Neutrophil (primary cell): ENCODE measurements around the gene TBX5.

Source experiments
- H3K27ac ChIP-seq: fragments of 200-600 bp; sonication (generic); 2 replicates; pipeline ENCODE4 v1.5.1; 2016; ENCODE audit warnings: mild to moderate bottlenecking, moderate library complexity
- H3K27me3 ChIP-seq: fragments of 200-600 bp; sonication (generic); 2 replicates; pipeline ENCODE4 v1.6.0; 2016; ENCODE audit warnings: mild to moderate bottlenecking
- H3K36me3 ChIP-seq: fragments of 200-600 bp; sonication (generic); 2 replicates; pipeline ENCODE4 v1.5.1; 2017
- H3K4me1 ChIP-seq, 2 experiments: fragments of 200-600 bp in 1 of 2; sonication (generic) in 1 of 2; 1 replicate in 1 of 2; 2 replicates in 1 of 2; pipeline versions ENCODE4 v1.5.1 to v1.6.1; 2013 to 2016; ENCODE audit warnings: low read depth in 1 of 2, low read length in 1 of 2, mild to moderate bottlenecking in 1 of 2, moderate library complexity in 1 of 2; ENCODE audit not compliant: control insufficient read depth in 1 of 2, insufficient read depth in 1 of 2
- H3K4me3 ChIP-seq, 2 experiments: fragments of 200-600 bp in 1 of 2; sonication (generic) in 1 of 2; 1 replicate in 1 of 2; 2 replicates in 1 of 2; pipeline ENCODE4 v1.5.1; 2013 to 2016; ENCODE audit warnings: low read depth in 1 of 2, low read length in 1 of 2, mild to moderate bottlenecking in 1 of 2, moderate library complexity in 1 of 2
- H3K9me3 ChIP-seq: fragments of 200-600 bp; sonication (generic); 2 replicates; pipeline ENCODE4 v1.5.1; 2016
- TF ChIP-seq, protein P1 (sequence below): fragments of 200-600 bp; sonication (generic); IDR thresholded peaks from 2 replicates; pipeline ENCODE4 v1.5.1; 2016; ENCODE audit warnings: antibody characterized with exemption

The TBX5 gene

DNA sequence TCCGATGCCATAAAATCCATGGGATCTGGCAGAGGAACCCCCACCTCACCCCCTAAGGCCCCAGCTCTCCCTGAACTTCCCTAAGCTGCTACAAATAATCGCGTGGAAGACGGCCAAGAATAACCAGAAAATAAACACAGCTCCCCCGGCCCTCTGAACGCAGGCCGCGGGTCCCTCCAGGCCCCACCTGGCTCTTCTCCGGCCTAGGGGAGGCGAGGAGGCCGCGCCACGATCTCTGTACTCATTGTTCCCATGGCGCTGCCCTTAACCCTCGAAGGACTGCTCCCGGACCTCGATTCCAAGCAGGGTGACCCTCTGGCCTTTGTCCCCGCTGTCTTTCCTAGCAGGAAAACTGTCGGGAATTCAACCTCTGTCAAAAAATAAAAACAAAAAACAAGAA, 33.9 kb upstream of the TBX5 start:
- no peaks in the 10 kb centered on the region for H3K4me1 ChIP-seq
- H3K27me3 ChIP-seq: peaks cover 99% of the 10 kb centered on the region
- TF ChIP-seq, protein P1, sequence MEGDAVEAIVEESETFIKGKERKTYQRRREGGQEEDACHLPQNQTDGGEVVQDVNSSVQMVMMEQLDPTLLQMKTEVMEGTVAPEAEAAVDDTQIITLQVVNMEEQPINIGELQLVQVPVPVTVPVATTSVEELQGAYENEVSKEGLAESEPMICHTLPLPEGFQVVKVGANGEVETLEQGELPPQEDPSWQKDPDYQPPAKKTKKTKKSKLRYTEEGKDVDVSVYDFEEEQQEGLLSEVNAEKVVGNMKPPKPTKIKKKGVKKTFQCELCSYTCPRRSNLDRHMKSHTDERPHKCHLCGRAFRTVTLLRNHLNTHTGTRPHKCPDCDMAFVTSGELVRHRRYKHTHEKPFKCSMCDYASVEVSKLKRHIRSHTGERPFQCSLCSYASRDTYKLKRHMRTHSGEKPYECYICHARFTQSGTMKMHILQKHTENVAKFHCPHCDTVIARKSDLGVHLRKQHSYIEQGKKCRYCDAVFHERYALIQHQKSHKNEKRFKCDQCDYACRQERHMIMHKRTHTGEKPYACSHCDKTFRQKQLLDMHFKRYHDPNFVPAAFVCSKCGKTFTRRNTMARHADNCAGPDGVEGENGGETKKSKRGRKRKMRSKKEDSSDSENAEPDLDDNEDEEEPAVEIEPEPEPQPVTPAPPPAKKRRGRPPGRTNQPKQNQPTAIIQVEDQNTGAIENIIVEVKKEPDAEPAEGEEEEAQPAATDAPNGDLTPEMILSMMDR: no peak
- no peak overlapping the region for H3K4me3 ChIP-seq
- no peak overlapping the region for H3K27ac ChIP-seq
- no peaks in the 10 kb centered on the region for H3K9me3 ChIP-seq
- H3K36me3 ChIP-seq: no peaks in the 10 kb centered on the region

DNA sequence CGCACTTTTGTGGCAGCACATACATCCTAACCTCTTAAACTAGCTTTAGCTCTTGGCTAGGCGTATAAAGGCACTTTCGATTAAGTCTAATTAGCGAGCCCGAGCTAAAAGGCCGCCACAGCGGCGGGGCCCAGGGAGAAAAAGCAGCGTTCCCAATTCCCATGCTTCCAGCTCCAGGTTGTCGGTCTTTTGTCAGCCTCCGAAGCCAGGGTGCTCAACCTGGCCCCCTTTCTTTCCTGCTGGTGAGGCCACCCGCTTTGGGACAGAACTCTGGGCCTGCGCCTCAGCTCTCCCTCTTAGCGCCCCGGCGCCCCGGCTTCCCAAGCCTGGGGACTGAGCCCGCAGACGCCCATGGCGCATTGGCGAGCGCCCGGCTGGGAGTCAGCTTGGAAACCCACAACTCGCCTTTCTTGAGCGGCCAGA, 33.3 kb upstream of the TBX5 start:
- Histone ChIP-seq H3K4me1 (no peaks in the 10 kb centered on the region), H3K27me3 (peaks cover 97% of the 10 kb centered on the region)

DNA sequence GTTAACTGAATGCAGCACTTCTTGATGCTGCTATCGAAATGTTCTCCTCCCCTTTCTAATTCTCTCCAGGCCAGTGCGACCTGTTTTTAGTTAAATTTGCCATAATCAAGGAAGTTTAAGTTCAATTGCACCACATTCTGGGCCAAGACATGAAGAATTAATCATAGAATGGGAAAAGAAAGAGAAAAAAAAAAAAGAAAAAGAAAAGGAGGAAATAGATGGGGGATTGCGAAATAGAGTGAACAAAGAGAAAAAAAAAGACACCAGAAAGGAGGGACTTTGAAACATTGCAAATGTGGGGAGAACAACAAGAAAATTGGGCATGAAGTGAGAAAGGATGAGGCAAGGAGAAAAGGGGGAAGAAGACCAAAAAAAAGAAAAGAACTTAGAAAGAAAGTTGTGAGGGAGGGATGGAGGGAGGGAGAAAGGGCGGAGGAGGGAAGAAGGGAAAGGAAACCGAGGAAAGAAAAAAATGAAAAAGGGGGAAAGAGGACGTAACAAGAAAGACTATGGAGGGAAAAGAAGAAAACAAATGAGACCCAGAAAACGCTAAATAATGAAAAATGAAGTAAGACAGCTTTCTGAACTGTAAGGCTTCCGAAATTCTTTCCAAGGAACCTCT, 32.8 kb upstream of the TBX5 start:
- Histone ChIP-seq H3K9me3 (no peaks in the 10 kb centered on the region), H3K4me3 (no peak overlapping the region), H3K27me3 (peaks cover 92% of the 10 kb centered on the region), H3K36me3 (no peaks in the 10 kb centered on the region), H3K4me1 (no peaks in the 10 kb centered on the region), H3K27ac (no peak overlapping the region)
- TF ChIP-seq, protein P1: no peak

More for the DNA sequence above, 33.3 kb upstream of the TBX5 start:
- TF ChIP-seq, protein P1: no peak
- Histone ChIP-seq H3K9me3 (no peaks in the 10 kb centered on the region), H3K36me3 (no peaks in the 10 kb centered on the region), H3K27ac (no peak overlapping the region), H3K4me3 (no peak overlapping the region)

DNA sequence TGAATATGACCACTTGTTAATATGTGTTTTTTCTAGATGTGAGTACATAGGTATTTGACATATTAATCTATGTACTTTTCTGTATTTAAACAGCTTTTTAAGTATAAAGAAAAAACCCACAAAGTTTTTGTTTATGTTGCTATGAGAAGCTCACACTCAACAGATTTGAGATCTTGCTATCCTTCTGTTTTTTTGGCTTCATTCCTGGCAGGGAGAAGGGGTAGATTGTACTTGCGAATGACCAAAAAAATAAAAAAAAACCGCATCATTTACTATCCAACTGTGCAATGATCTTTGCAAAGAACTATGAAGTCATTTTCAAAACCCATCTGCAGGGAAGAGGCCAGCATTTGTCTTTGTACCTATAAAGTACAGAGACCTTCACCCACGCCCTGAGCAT, 28.4 kb upstream of the TBX5 start:
- Histone ChIP-seq H3K4me3 (no peak overlapping the region), H3K4me1 (no peaks in the 10 kb centered on the region), H3K9me3 (no peaks in the 10 kb centered on the region), H3K27me3 (peaks cover 55% of the 10 kb centered on the region), H3K36me3 (no peaks in the 10 kb centered on the region), H3K27ac (no peak overlapping the region)
- TF ChIP-seq, protein P1: no peak

DNA sequence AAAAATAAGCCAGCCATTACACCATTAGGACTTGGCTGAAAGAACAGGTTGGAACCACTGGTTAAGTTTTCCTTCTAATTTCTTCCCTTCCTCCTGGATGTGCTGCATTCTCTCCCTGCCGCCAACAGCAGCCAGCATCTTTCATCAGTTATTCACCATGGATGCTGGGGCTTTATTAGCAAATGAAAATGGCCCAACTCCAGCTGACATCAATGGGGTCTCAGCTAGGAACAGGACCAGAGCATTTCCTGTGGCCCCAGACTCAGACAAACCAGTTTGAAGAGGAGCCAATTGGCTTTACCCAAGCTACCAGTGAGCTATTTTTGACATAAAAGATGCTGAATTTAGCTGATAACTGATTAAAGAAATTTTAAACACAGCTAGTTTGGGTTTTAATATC, 26.0 kb upstream of the TBX5 start:
- no peak overlapping the region for H3K4me3 ChIP-seq
- peaks cover 31% of the 10 kb centered on the region for H3K27me3 ChIP-seq
- no peaks in the 10 kb centered on the region for H3K9me3 ChIP-seq
- no peaks in the 10 kb centered on the region for H3K4me1 ChIP-seq
- no peak overlapping the region for H3K27ac ChIP-seq
- TF ChIP-seq, protein P1: no peak
- H3K36me3 ChIP-seq: no peaks in the 10 kb centered on the region
